Hepatocyte (in vitro differentiated cells): ENCODE data around the gene FCAR.

Source experiments
- CTCF ChIP-seq: fragments of 200-600 bp; sonication (generic); IDR thresholded peaks from 2 replicates; pipeline ENCODE4 v1.5.1; 2016; ENCODE audit warnings: antibody characterized with exemption, mild to moderate bottlenecking; ENCODE audit not compliant: poor library complexity
- EZH2 ChIP-seq: fragments of 200-600 bp; sonication (generic); IDR thresholded peaks from 2 replicates; pipeline ENCODE4 v1.6.1; 2016; ENCODE audit warnings: antibody characterized with exemption, mild to moderate bottlenecking, borderline replicate concordance
- EZH2phosphoT487 ChIP-seq: fragments of 200-600 bp; sonication (generic); IDR thresholded peaks from one replicate; pipeline ENCODE4 v1.6.1; 2018; ENCODE audit warnings: antibody characterized with exemption, mild to moderate bottlenecking, low read depth, moderate library complexity; ENCODE audit not compliant: unreplicated experiment, severe bottlenecking

GRCh38 chr19:54906819-54907218 is 32.8 kb downstream of the FCAR start:
- no peak for TF ChIP-seq CTCF
- no peak for TF ChIP-seq EZH2
- TF ChIP-seq EZH2phosphoT487, result no peak
